Erythroblast (primary cell): ENCODE data around the gene SEC61A2.

Experiments
- GATA1 ChIP-seq: IDR thresholded peaks from 2 replicates; pipeline ENCODE4 v1.6.1; 2011; ENCODE audit warnings: low read depth, mild to moderate bottlenecking, control low read depth, low read length, moderate library complexity
- POLR2A ChIP-seq: IDR thresholded peaks from 2 replicates; pipeline ENCODE4 v1.6.1; 2011; ENCODE audit warnings: mild to moderate bottlenecking, low read length

GRCh38 chr10:12129222-12130111, at the start of gene SEC61A2:
- TF ChIP-seq POLR2A (peak; percentile 65), GATA1 (no peak)
